ENCODE data around the gene D2HGDH. TPM values are rescaled to one million over a fixed set of nuclear protein-coding genes. Genes with fewer than 3 reads are reported as not detected.

D2HGDH gene
- 38.4 TPM for total RNA-seq
- 1 to 10 TPM in 3 of 4 donors, under 1 TPM in 1; 0.73 to 3.7 (median 3.0) TPM for polyA plus RNA-seq

DNA sequence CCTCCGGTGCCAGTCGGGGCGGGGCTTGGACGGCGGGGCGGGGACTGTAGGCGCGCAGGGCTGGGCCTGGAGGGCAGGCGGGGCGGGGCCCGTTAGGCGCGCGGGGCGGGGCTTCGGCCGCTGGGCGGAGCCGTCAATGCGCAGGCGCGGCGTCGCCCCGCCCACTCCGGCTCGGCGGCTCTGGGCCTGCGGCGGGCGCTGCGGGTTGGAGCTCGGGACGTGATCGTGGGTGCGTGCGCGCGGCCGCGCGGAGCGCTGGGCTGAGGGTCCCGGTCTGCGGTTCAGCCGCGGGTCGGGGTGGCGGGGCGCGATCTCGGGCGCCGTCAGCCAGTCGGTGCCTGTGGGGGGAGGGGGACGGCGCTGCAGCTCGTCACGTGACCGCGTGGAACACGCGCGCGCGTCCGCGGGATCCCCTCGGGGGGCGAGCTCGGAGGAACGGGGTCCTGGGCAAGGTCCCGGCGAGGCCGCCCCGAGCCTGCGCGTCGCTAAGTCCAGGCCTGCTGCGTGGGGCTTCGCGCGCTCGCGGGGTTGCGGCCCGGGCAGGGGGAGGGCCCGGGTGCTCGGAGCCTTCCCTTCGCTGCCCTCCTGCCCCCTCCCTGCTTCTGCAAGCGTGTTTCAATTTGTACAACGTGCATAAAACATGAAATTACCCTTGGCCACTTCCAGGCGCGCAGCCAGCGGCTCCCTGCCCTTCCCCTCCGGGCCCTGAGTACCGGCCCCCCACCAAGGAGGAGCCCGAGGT lies at the start of gene D2HGDH:
D2HGDH (plus strand) TSS at position 164 of the 742 bp plus-strand sequence. CDS start 595 bp downstream, outside the sequence.
- Mint-ChIP-seq H3K27me3 (no peaks in the 10 kb centered on the region), H3K36me3 (peaks cover 4% of the 10 kb centered on the region), H3K4me3 (peak within 1 kb of the TSS; percentile 85 to 88 (median 86)), H3K4me1 (peaks cover 0 to 45% (median 18%) of the 10 kb centered on the region in 4 donors), H3K9me3 (no peaks in the 10 kb centered on the region), H3K27ac (peak within 1 kb of the TSS; percentile 54 to 91 (median 65))
- peak; percentile 91 to 92 for ATAC-seq (ENCODE audit: low read depth in 2 of 2)
- Histone ChIP-seq H3K9me3 (ENCODE audit: control insufficient read depth in 2 of 2, low read length in 2 of 2) (no peaks in the 10 kb centered on the region), H3K4me1 (ENCODE audit: control insufficient read depth, insufficient read depth, low read length, poor library complexity, severe bottlenecking) (peaks cover 21% of the 10 kb centered on the region), H3K27me3 (ENCODE audit: control insufficient read depth, insufficient read depth, low read length) (no peaks in the 10 kb centered on the region), H3K36me3 (ENCODE audit: control insufficient read depth, insufficient read depth, low read length) (no peaks in the 10 kb centered on the region), H3K27ac (ENCODE audit: insufficient read depth, low read length, poor library complexity, severe bottlenecking) (peak within 1 kb of the TSS; percentile 78), H3K4me3 (ENCODE audit: low read depth, low read length) (peak within 1 kb of the TSS; percentile 41)
- peak; percentile 88 to 92 (median 91) for DNase-seq

DNA sequence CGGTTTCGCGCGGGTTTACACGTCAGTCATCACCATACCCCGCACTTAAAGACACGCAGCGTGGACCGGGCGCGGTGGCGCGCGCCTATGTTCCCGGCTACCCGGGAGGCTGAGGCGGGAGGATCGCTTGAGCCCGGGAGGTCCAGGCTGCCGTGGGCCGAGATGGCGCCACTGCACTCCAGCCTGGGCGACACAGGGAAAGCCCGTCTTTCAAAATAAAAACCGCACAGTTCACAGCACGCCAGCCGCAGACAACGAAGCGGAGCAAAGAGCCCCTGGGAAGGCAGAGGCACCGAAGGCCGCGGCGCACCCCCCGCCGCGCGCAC lies 48.1 kb upstream of the D2HGDH start:
- H3K4me3 Mint-ChIP-seq, result peak overlapping the region; percentile 84 to 90 (median 86)
- Histone ChIP-seq H3K9me3 (ENCODE audit: control insufficient read depth in 2 of 2, low read length in 2 of 2) (no peaks in the 10 kb centered on the region), H3K4me3 (ENCODE audit: low read depth, low read length) (peak overlapping the region; percentile 71), H3K27ac (ENCODE audit: insufficient read depth, low read length, poor library complexity, severe bottlenecking) (peak overlapping the region; percentile 86), H3K27me3 (ENCODE audit: control insufficient read depth, insufficient read depth, low read length) (no peaks in the 10 kb centered on the region), H3K4me1 (ENCODE audit: control insufficient read depth, insufficient read depth, low read length, poor library complexity, severe bottlenecking) (peaks cover 25% of the 10 kb centered on the region), H3K36me3 (ENCODE audit: control insufficient read depth, insufficient read depth, low read length) (peaks cover 15% of the 10 kb centered on the region)
- H3K9me3 Mint-ChIP-seq, result no peaks in the 10 kb centered on the region
- H3K36me3 Mint-ChIP-seq, result peaks cover 17% of the 10 kb centered on the region
- DNase-seq, result peak in 1 of 3 donors; percentile 40
- H3K27ac Mint-ChIP-seq, result peak overlapping the region; percentile 1 to 74 (median 28)
- H3K4me1 Mint-ChIP-seq, result peaks cover 13 to 33% (median 16%) of the 10 kb centered on the region in 4 donors
- H3K27me3 Mint-ChIP-seq, result no peaks in the 10 kb centered on the region
- ATAC-seq (ENCODE audit: low read depth in 2 of 2), result no peak

DNA sequence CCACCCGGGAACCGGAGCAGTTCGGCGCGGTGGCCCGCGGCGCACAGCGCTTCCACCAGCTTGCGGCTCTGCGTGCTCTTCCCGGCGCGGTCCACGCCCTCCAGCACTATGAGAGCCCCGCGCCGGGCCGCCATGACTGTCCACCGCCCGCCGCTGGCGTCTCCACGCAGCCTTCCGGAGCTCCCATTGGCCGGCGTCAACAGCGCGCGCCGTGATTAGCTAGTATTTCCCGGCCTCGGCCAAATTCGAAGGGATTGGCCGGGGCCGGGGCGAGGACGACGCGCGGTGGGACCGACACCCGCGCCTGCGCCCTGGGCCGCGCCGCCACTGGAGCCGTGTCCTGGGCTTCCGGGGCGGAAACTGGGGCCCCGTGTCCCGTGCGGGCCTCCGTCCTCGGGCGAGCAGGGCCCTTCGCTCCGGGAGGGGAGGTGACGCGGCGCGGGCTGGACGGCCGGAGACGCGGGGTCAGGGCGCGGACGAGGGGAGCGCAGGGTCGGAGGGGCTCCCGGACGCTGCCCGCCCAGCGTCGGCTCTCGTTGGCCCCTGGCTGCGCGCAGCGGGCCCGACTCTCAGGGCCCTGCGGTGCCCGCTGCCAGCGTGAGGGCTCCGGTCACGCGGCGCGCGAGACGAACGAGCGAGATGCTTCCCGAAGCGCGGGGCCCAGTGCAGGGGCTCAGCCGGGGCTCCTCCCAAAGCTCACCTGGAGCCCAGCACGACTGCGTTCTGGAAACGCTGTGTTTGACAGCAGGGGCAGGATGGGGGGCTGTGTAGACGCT lies 47.6 kb upstream of the D2HGDH start, which contains the start of gene DTYMK:
DTYMK (minus strand) TSS at position 166 of the 776 bp plus-strand sequence; CDS start at position 134, 32 bp downstream.
- H3K36me3 ChIP-seq (ENCODE audit: control insufficient read depth, insufficient read depth, low read length), result peaks cover 10% of the 10 kb centered on the region
- Mint-ChIP-seq H3K27me3 (no peaks in the 10 kb centered on the region), H3K27ac (peak within 1 kb of the TSS; percentile 83 to 95 (median 93)), H3K4me1 (peaks cover 13 to 33% (median 16%) of the 10 kb centered on the region in 4 donors), H3K9me3 (no peaks in the 10 kb centered on the region), H3K36me3 (peaks cover 13% of the 10 kb centered on the region), H3K4me3 (peak within 1 kb of the TSS; percentile 85 to 97 (median 92))
- H3K4me1 ChIP-seq (ENCODE audit: control insufficient read depth, insufficient read depth, low read length, poor library complexity, severe bottlenecking), result peaks cover 25% of the 10 kb centered on the region
- peak; percentile 96 to 98 for ATAC-seq (ENCODE audit: low read depth in 2 of 2)
- H3K9me3 ChIP-seq (ENCODE audit: control insufficient read depth in 2 of 2, low read length in 2 of 2), result no peaks in the 10 kb centered on the region
- peak within 1 kb of the TSS; percentile 86 for H3K27ac ChIP-seq (ENCODE audit: insufficient read depth, low read length, poor library complexity, severe bottlenecking)
- peak within 1 kb of the TSS; percentile 86 for H3K4me3 ChIP-seq (ENCODE audit: low read depth, low read length)
- no peaks in the 10 kb centered on the region for H3K27me3 ChIP-seq (ENCODE audit: control insufficient read depth, insufficient read depth, low read length)
- DNase-seq, result peak; percentile 94 to 97 (median 97)

- H3K27me3 Mint-ChIP-seq, result no peaks in the 10 kb centered on the region
- H3K27me3 ChIP-seq (ENCODE audit: control insufficient read depth, insufficient read depth, low read length), result no peaks in the 10 kb centered on the region
- no peak for ATAC-seq (ENCODE audit: low read depth in 2 of 2)
- no peak overlapping the region for H3K27ac ChIP-seq (ENCODE audit: insufficient read depth, low read length, poor library complexity, severe bottlenecking)
- H3K36me3 Mint-ChIP-seq, result peaks cover 10% of the 10 kb centered on the region
- DNase-seq, result no peak
- H3K4me3 Mint-ChIP-seq, result peak overlapping the region; percentile 39 to 97 (median 68)
- peaks cover 11 to 31% (median 14%) of the 10 kb centered on the region in 4 donors for H3K4me1 Mint-ChIP-seq
- H3K4me3 ChIP-seq (ENCODE audit: low read depth, low read length), result no peak overlapping the region
- H3K9me3 Mint-ChIP-seq, result no peaks in the 10 kb centered on the region
- no peak overlapping the region for H3K27ac Mint-ChIP-seq
- H3K4me1 ChIP-seq (ENCODE audit: control insufficient read depth, insufficient read depth, low read length, poor library complexity, severe bottlenecking), result peaks cover 25% of the 10 kb centered on the region
- H3K9me3 ChIP-seq (ENCODE audit: control insufficient read depth in 2 of 2, low read length in 2 of 2), result no peaks in the 10 kb centered on the region
- H3K36me3 ChIP-seq (ENCODE audit: control insufficient read depth, insufficient read depth, low read length), result peaks cover 12% of the 10 kb centered on the region
Measured at GRCh38 chr2:241689306-241689705, 45.1 kb upstream of the D2HGDH start.

DNA sequence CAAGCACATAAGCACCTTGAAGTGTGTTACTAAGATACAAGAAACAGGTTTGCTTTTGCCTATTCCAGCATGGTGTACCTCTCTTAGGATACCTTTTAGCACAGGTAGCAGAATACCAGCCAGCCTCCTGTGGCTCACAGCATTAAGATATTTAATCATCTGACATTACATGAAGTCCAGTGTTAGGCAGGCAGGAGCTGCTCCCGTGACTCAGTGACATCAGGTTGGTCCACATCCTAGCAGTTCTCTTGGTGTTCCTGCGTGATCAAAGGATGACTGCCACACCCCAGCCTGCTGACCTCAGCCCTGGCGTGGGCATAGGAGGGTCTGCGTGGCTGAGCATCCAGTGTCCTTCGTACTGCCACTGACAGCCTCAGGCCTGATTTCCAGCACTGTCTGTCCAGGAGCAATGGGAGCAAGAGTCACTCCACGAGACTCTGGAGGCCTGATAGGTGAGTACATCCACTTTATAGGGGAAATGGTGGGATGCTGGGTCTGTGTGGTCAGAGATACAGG lies 44.2 kb upstream of the D2HGDH start:
- no peaks in the 10 kb centered on the region for H3K9me3 Mint-ChIP-seq
- no peak for ATAC-seq (ENCODE audit: low read depth in 2 of 2)
- H3K36me3 Mint-ChIP-seq, result peaks cover 6% of the 10 kb centered on the region
- no peaks in the 10 kb centered on the region for H3K27me3 Mint-ChIP-seq
- peaks cover 25% of the 10 kb centered on the region for H3K4me1 ChIP-seq (ENCODE audit: control insufficient read depth, insufficient read depth, low read length, poor library complexity, severe bottlenecking)
- no peak for DNase-seq
- H3K4me1 Mint-ChIP-seq, result peaks cover 10 to 29% (median 12%) of the 10 kb centered on the region in 4 donors
- peaks cover 14% of the 10 kb centered on the region for H3K36me3 ChIP-seq (ENCODE audit: control insufficient read depth, insufficient read depth, low read length)
- no peak overlapping the region for H3K4me3 ChIP-seq (ENCODE audit: low read depth, low read length)
- H3K27me3 ChIP-seq (ENCODE audit: control insufficient read depth, insufficient read depth, low read length), result no peaks in the 10 kb centered on the region
- no peak overlapping the region for H3K27ac ChIP-seq (ENCODE audit: insufficient read depth, low read length, poor library complexity, severe bottlenecking)
- H3K27ac Mint-ChIP-seq, result peak overlapping the region in 2 of 3 donors; percentile 25 to 26
- no peaks in the 10 kb centered on the region for H3K9me3 ChIP-seq (ENCODE audit: control insufficient read depth in 2 of 2, low read length in 2 of 2)
- H3K4me3 Mint-ChIP-seq, result peak overlapping the region in 1 of 4 donors; percentile 85

GRCh38 chr2:241692448-241692847 lies 42.0 kb upstream of the D2HGDH start:
- no peaks in the 10 kb centered on the region for H3K9me3 Mint-ChIP-seq
- peaks cover 14% of the 10 kb centered on the region for H3K36me3 ChIP-seq (ENCODE audit: control insufficient read depth, insufficient read depth, low read length)
- no peak overlapping the region for H3K4me3 Mint-ChIP-seq
- ATAC-seq (ENCODE audit: low read depth in 2 of 2), result no peak
- DNase-seq, result no peak
- H3K4me1 Mint-ChIP-seq, result peaks cover 8 to 21% (median 12%) of the 10 kb centered on the region in 4 donors
- no peaks in the 10 kb centered on the region for H3K27me3 Mint-ChIP-seq
- H3K27ac ChIP-seq (ENCODE audit: insufficient read depth, low read length, poor library complexity, severe bottlenecking), result no peak overlapping the region
- H3K27me3 ChIP-seq (ENCODE audit: control insufficient read depth, insufficient read depth, low read length), result no peaks in the 10 kb centered on the region
- no peak overlapping the region for H3K4me3 ChIP-seq (ENCODE audit: low read depth, low read length)
- peaks cover 10% of the 10 kb centered on the region for H3K36me3 Mint-ChIP-seq
- H3K27ac Mint-ChIP-seq, result no peak overlapping the region
- no peaks in the 10 kb centered on the region for H3K9me3 ChIP-seq (ENCODE audit: control insufficient read depth in 2 of 2, low read length in 2 of 2)
- peaks cover 13% of the 10 kb centered on the region for H3K4me1 ChIP-seq (ENCODE audit: control insufficient read depth, insufficient read depth, low read length, poor library complexity, severe bottlenecking)

- Mint-ChIP-seq H3K4me3 (peak overlapping the region in 2 of 4 donors; percentile 27 to 49), H3K27ac (peak overlapping the region in 2 of 3 donors; percentile 17 to 60)
- H3K4me1 ChIP-seq (ENCODE audit: control insufficient read depth, insufficient read depth, low read length, poor library complexity, severe bottlenecking), result peaks cover 4% of the 10 kb centered on the region
Measured at GRCh38 chr2:241695651-241696050, 38.8 kb upstream of the D2HGDH start.

More at GRCh38 chr2:241695651-241696050, 38.8 kb upstream of the D2HGDH start:
- H3K4me3 ChIP-seq (ENCODE audit: low read depth, low read length), result no peak overlapping the region
- Mint-ChIP-seq H3K27me3 (no peaks in the 10 kb centered on the region), H3K9me3 (no peaks in the 10 kb centered on the region), H3K4me1 (peaks cover 4 to 9% (median 5%) of the 10 kb centered on the region in 4 donors), H3K36me3 (peaks cover 7% of the 10 kb centered on the region)
- no peaks in the 10 kb centered on the region for H3K9me3 ChIP-seq (ENCODE audit: control insufficient read depth in 2 of 2, low read length in 2 of 2)
- no peak overlapping the region for H3K27ac ChIP-seq (ENCODE audit: insufficient read depth, low read length, poor library complexity, severe bottlenecking)
- no peaks in the 10 kb centered on the region for H3K27me3 ChIP-seq (ENCODE audit: control insufficient read depth, insufficient read depth, low read length)
- peaks cover 6% of the 10 kb centered on the region for H3K36me3 ChIP-seq (ENCODE audit: control insufficient read depth, insufficient read depth, low read length)
- DNase-seq (no peak), ATAC-seq (ENCODE audit: low read depth in 2 of 2) (no peak)
